HUES48 (cell line): ENCODE results near the gene CAPN7.

Source experiments
- H3K27ac ChIP-seq: one replicate; pipeline ENCODE4 v1.7.0; 2013; ENCODE audit warnings: low read depth, low read length, inconsistent platforms
- H3K27me3 ChIP-seq: 2 replicates; pipeline ENCODE4 v1.6.1; 2013; ENCODE audit warnings: mild to moderate bottlenecking, low read length; ENCODE audit not compliant: control insufficient read depth, insufficient read depth
- H3K36me3 ChIP-seq: 2 replicates; pipeline ENCODE4 v1.6.1; 2013; ENCODE audit warnings: low read length; ENCODE audit not compliant: control insufficient read depth, insufficient read depth
- H3K4me1 ChIP-seq: 2 replicates; pipeline ENCODE4 v1.6.1; 2013; ENCODE audit warnings: mild to moderate bottlenecking, low read length; ENCODE audit not compliant: control insufficient read depth, insufficient read depth
- H3K4me3 ChIP-seq: 2 replicates; pipeline ENCODE4 v1.5.1; 2013; ENCODE audit warnings: mild to moderate bottlenecking, low read depth, low read length
- H3K9ac ChIP-seq: 2 replicates; pipeline ENCODE4 v1.6.1; 2013; ENCODE audit warnings: mild to moderate bottlenecking, low read depth, low read length, moderate library complexity
- H3K9me3 ChIP-seq: 2 replicates; pipeline ENCODE4 v1.6.1; 2013; ENCODE audit warnings: low read length; ENCODE audit not compliant: control insufficient read depth, insufficient read depth

Gene CAPN7

GRCh38 chr3:15217841-15218267, 11.8 kb downstream of the CAPN7 start:
- H3K4me1 ChIP-seq = no peaks in the 10 kb centered on the region
- H3K27me3 ChIP-seq = no peaks in the 10 kb centered on the region
- H3K27ac ChIP-seq = no peak overlapping the region
- no peaks in the 10 kb centered on the region for H3K9me3 ChIP-seq
- H3K9ac ChIP-seq = no peak overlapping the region
- no peak overlapping the region for H3K4me3 ChIP-seq
- peaks cover 63% of the 10 kb centered on the region for H3K36me3 ChIP-seq

- Histone ChIP-seq H3K27ac (no peak overlapping the region), H3K9ac (no peak overlapping the region), H3K36me3 (peaks cover 60% of the 10 kb centered on the region), H3K4me3 (no peak overlapping the region), H3K4me1 (no peaks in the 10 kb centered on the region), H3K27me3 (no peaks in the 10 kb centered on the region), H3K9me3 (no peaks in the 10 kb centered on the region)
Measured at GRCh38 chr3:15218689-15219088, 12.6 kb downstream of the CAPN7 start.

GRCh38 chr3:15220056-15220455, 14.0 kb downstream of the CAPN7 start:
- Histone ChIP-seq H3K9ac (no peak overlapping the region), H3K4me3 (no peak overlapping the region), H3K27ac (no peak overlapping the region), H3K9me3 (no peaks in the 10 kb centered on the region), H3K36me3 (peaks cover 68% of the 10 kb centered on the region), H3K27me3 (no peaks in the 10 kb centered on the region), H3K4me1 (no peaks in the 10 kb centered on the region)

GRCh38 chr3:15220661-15221060, 14.6 kb downstream of the CAPN7 start:
- H3K4me1 ChIP-seq = no peaks in the 10 kb centered on the region
- H3K36me3 ChIP-seq = peaks cover 71% of the 10 kb centered on the region

GRCh38 chr3:15221574-15222217, 15.7 kb downstream of the CAPN7 start:
- Histone ChIP-seq H3K4me1 (no peaks in the 10 kb centered on the region), H3K27ac (no peak overlapping the region), H3K9me3 (no peaks in the 10 kb centered on the region), H3K36me3 (peaks cover 69% of the 10 kb centered on the region), H3K9ac (no peak overlapping the region), H3K27me3 (no peaks in the 10 kb centered on the region), H3K4me3 (no peak overlapping the region)

More at GRCh38 chr3:15220661-15221060, 14.6 kb downstream of the CAPN7 start:
- H3K9me3 ChIP-seq = no peaks in the 10 kb centered on the region
- H3K9ac ChIP-seq = no peak overlapping the region
- no peak overlapping the region for H3K27ac ChIP-seq
- H3K27me3 ChIP-seq = no peaks in the 10 kb centered on the region
- H3K4me3 ChIP-seq = no peak overlapping the region

GRCh38 chr3:15223685-15224572, 17.9 kb downstream of the CAPN7 start:
- Histone ChIP-seq H3K27ac (no peak overlapping the region), H3K4me3 (no peak overlapping the region), H3K9me3 (no peaks in the 10 kb centered on the region), H3K27me3 (no peaks in the 10 kb centered on the region), H3K9ac (no peak overlapping the region), H3K4me1 (no peaks in the 10 kb centered on the region), H3K36me3 (peaks cover 56% of the 10 kb centered on the region)

GRCh38 chr3:15228147-15228546, 22.1 kb downstream of the CAPN7 start:
- H3K36me3 ChIP-seq = peaks cover 52% of the 10 kb centered on the region
- no peak overlapping the region for H3K27ac ChIP-seq
- H3K9ac ChIP-seq = no peak overlapping the region
- H3K9me3 ChIP-seq = no peaks in the 10 kb centered on the region
- no peaks in the 10 kb centered on the region for H3K4me1 ChIP-seq
- no peaks in the 10 kb centered on the region for H3K27me3 ChIP-seq
- H3K4me3 ChIP-seq = no peak overlapping the region

GRCh38 chr3:15229262-15229661, 23.2 kb downstream of the CAPN7 start:
- Histone ChIP-seq H3K4me1 (no peaks in the 10 kb centered on the region), H3K9me3 (no peaks in the 10 kb centered on the region), H3K4me3 (no peak overlapping the region), H3K9ac (no peak overlapping the region), H3K27me3 (no peaks in the 10 kb centered on the region), H3K36me3 (peaks cover 54% of the 10 kb centered on the region), H3K27ac (no peak overlapping the region)

GRCh38 chr3:15241341-15241740, 35.3 kb downstream of the CAPN7 start:
- Histone ChIP-seq H3K4me1 (no peaks in the 10 kb centered on the region), H3K27ac (no peak overlapping the region), H3K4me3 (no peak overlapping the region), H3K9me3 (no peaks in the 10 kb centered on the region), H3K27me3 (no peaks in the 10 kb centered on the region), H3K9ac (no peak overlapping the region), H3K36me3 (peaks cover 54% of the 10 kb centered on the region)

- Histone ChIP-seq H3K27me3 (no peaks in the 10 kb centered on the region), H3K9me3 (no peaks in the 10 kb centered on the region), H3K9ac (no peak overlapping the region), H3K4me1 (no peaks in the 10 kb centered on the region), H3K4me3 (no peak overlapping the region), H3K27ac (no peak overlapping the region), H3K36me3 (peaks cover 71% of the 10 kb centered on the region)
Measured at GRCh38 chr3:15243822-15244482, 37.9 kb downstream of the CAPN7 start.

- Histone ChIP-seq H3K36me3 (peaks cover 74% of the 10 kb centered on the region), H3K4me1 (no peaks in the 10 kb centered on the region), H3K9me3 (no peaks in the 10 kb centered on the region), H3K4me3 (no peak overlapping the region), H3K9ac (no peak overlapping the region), H3K27ac (no peak overlapping the region), H3K27me3 (no peaks in the 10 kb centered on the region)
Measured at GRCh38 chr3:15246186-15246585, 40.1 kb downstream of the CAPN7 start.
